GDM1 (cell line): Measurements from ENCODE around the gene SNRPB.

ENCODE experiments used
- DNase-seq: peaks from one replicate; lab custom pipeline; 2025; lab: John Stamatoyannopoulos, UW

Gene SNRPB

GRCh38 chr20:2429051-2429450 is 41.5 kb downstream of the SNRPB start:
- no peak for DNase-seq

DNA sequence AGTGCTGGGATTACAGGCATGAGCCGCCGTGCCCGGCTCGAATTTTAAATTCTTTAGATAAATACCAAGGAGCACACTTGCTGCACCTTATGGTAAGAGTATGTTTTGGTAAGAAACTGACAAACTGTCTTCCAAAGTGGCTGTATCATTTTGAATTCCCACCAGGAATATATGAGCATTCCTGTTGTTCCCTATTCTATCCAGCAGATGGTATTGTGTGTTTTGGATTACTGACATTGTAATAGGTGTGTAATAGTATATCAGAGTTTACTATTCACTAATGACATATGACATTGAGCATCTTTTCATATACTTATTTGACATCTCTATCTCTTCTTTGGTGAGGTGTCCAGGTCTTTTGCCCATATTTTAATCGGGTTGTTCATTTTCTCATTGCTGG is 49.3 kb downstream of the SNRPB start:
- no peak for DNase-seq

DNA sequence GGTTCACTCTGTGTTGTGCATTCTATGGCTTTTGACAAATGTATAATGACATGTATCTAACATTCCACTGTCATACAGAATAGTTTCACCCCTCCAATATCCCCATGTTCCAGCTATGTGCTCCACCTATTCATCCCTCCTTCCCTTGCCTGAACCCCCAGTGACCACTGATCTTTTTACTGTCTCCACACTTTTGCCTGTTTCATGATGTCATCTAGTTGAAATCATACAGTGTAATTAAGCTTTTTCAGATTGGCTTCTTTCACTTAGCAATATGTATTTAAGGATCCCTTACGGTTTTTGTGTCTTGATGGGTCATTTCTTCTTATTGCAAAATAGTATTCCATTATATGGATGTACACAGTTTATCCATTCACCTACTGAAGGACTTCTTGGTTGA is 50.1 kb downstream of the SNRPB start:
- DNase-seq = no peak

DNA sequence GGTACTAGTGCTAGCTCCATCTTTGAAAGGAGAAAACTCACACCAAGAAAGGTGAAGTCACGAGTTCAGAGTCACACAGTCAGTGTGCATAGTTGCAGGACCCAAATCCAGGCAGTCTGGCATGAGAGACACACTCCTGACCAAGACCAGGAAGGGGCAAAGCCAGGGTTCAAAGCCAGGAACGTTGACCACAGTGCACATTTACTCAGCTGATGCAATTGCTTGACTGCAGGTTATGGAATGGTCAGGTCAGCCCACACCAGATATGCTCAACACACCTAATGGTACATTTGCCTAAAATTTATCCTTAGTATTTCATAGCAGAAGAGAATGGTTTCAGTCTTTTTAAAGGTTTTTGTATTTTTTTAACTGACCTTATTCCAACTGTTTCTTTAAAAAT is 52.2 kb downstream of the SNRPB start:
- DNase-seq = no peak

GRCh38 chr20:2417213-2417541 is 53.4 kb downstream of the SNRPB start:
- DNase-seq = no peak

DNA sequence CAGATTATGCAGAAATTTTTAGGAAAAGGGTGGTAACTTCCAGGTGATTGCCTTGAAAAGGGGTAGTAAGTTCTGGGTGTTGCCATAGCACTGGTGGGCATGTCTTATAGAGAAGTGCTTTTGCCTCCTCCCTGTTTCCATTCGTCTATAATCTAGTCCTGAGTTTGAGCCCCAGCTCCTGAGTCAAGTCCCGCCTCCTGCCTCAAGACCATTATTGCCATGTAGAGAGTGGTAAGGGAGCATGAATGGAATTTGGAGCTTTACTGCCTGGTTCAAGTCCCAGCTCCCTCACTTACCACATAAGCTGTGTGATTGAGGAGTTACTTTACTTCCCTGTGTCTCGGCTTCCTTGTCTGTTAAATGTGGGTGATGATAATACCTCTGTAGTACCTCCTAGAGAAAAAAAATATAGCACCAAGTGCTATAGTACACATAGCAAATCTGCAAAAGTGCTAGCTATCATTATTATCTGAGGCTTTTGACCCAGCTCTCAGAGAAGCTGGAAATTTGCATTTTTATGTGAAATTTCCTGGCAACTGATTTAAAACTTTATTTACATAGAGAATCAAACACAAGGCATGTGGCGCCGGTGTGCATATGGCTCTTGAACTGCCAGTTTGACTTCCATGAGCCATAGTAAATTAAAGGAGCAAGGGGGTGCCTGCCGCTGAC is 53.9 kb downstream of the SNRPB start:
- DNase-seq = no peak
